GM12864 (cell line): ENCODE measurements around the gene CENPO.

Source experiments
- DNase-seq: peaks from one replicate; pipeline ENCODE4 v3.0.0-alpha.2; 2011; ENCODE audit warnings: low read depth
- H3K4me3 ChIP-seq: 2 replicates; pipeline ENCODE4 v1.5.1; 2011; ENCODE audit warnings: mild to moderate bottlenecking, low read depth, low read length, control low read depth
- TF ChIP-seq, protein P1 (sequence below): IDR thresholded peaks from 2 replicates; pipeline ENCODE4 v1.5.1; 2011; ENCODE audit warnings: low read depth, mild to moderate bottlenecking, moderate library complexity, low read length, control low read depth, inconsistent platforms; ENCODE audit errors: missing control alignments

Gene CENPO

DNA sequence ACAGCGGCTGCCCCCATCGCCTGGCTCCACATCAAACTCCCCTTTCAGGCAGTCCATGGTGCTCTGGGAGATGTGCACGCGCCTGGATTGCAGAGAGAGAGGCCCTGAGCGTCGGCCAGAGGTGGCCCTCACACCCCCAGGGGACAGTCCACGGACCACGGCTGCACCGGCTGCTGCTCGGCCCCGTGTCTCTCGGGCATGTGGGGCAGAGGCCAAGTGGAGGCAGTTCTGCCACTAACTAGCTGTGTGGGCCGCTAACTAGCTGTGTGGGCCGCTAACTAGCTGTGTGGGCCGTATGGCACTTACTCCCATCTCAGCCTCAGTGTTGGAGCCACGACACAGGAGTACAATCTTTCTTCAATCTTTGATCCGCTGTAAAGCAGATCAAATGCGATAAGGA, 45.3 kb downstream of the CENPO start:
- DNase-seq: no peak
- no peak overlapping the region for H3K4me3 ChIP-seq
- TF ChIP-seq, protein P1, sequence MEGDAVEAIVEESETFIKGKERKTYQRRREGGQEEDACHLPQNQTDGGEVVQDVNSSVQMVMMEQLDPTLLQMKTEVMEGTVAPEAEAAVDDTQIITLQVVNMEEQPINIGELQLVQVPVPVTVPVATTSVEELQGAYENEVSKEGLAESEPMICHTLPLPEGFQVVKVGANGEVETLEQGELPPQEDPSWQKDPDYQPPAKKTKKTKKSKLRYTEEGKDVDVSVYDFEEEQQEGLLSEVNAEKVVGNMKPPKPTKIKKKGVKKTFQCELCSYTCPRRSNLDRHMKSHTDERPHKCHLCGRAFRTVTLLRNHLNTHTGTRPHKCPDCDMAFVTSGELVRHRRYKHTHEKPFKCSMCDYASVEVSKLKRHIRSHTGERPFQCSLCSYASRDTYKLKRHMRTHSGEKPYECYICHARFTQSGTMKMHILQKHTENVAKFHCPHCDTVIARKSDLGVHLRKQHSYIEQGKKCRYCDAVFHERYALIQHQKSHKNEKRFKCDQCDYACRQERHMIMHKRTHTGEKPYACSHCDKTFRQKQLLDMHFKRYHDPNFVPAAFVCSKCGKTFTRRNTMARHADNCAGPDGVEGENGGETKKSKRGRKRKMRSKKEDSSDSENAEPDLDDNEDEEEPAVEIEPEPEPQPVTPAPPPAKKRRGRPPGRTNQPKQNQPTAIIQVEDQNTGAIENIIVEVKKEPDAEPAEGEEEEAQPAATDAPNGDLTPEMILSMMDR: no peak

DNA sequence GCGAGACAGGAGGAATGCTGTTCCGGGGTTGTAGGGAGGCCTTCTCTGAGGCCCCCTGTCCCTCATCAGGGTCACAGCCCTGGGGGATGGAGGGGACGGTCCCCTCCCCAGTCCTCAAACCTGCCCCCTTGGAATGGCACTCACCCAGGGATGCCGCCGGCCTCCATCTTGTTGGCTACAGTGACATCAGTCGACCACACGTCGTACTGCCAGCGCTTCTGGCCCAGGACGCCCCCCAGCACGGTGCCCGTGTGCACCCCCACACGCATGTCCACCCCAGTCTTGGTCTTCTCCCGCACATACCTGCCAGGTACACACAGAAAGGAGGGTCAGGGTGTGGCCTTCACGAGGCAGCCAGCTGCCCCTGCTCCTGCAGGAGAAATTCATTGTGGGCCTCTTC, 46.5 kb downstream of the CENPO start:
- no peak overlapping the region for H3K4me3 ChIP-seq
- no peak for DNase-seq
- TF ChIP-seq, protein P1: no peak

- TF ChIP-seq, protein P1: no peak
- DNase-seq: no peak
- H3K4me3 ChIP-seq: no peak overlapping the region
Measured at GRCh38 chr2:24840164-24840869, 47.1 kb downstream of the CENPO start.

DNA sequence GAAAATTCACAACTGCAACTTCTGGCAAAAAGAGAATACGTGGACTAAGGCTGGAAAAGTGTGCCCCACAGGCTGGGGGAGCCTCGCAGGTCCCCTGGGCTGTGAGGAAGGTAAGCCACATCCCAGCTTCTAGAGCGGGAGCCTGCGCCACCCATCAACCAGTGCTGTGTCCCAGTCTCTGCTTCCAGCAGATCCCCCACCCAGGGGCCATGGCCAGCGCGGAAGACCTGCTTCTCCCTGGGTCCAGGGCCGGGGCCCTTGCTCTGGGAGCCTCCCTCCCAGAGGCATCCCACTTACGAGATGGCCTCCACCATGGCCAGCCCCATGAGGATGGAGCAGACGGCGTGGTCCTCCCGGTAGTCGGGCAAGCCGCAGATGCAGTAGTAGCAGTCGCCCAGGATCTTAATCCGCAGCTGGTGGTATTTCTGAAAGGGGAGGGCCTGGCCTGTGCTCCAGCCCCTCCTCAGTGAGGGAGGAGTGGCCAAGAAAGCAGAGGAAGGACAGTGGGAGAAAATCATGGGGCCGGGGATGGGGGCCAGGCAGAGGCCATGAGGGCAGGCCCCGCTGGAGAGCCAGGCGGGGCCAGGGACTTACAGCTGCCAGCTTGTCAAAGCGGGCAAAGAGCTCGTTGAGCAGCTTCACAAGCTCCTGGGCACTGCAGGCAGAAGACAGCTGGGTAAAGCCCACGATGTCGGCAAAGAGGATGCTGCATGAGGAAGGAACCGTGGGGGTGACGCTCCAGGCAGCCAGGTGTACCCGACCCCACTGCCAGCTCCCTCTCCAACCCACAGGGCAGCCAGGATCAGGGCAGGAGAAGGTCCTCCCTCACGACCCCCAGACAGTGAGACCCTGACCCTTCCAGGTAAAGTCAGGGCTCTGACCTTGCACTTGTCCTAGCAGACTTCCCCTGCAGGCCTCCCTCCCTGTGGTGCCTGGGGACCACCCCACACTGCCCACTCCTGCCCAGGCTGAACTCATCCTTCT, 48.0 kb downstream of the CENPO start:
- no peak overlapping the region for H3K4me3 ChIP-seq
- TF ChIP-seq, protein P1: no peak
- DNase-seq: no peak

- TF ChIP-seq, protein P1: no peak
- DNase-seq: no peak
- H3K4me3 ChIP-seq: no peak overlapping the region
Measured at GRCh38 chr2:24842081-24843050, 49.1 kb downstream of the CENPO start.

DNA sequence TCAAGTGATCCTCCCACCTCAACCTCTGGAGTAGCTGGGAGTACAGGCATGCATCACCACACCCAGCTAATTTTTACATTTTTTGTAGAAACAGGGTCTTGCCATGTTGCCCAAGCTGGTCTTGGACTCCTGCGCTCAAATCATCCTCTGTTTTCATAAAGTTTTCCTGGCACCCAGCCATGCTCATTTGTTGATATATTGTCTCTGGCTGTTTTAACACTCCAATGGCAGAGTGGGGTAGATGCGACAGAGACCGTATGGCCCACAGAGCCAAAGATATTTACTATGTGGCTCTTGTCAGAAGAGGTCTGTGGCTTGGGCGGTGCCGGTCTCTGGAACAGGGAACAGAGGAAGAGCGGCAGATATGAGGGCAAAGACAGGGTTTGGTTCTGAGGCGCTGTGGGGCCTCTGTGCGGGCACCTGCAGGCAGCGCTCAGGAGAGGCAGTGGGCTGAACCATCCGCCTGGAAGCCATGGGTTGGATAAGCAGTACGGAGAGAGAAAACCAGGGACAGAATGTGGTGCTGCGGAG, 50.2 kb downstream of the CENPO start:
- H3K4me3 ChIP-seq: no peak overlapping the region
- TF ChIP-seq, protein P1: no peak
- no peak for DNase-seq
